ENCODE measurements around the gene CEP131.

GRCh38 chr17:81179220-81179619 lies 43.5 kb downstream of the CEP131 start:
- TF ChIP-seq CTCF (IDR thresholded peaks at IDR 0.05) (no peak), POLR2A (IDR thresholded peaks at IDR 0.05) (no peak)

Data from body of pancreas (tissue), 4 donors.